IMR-90 (cell line): Measurements from ENCODE around the gene SETD2. TPM values are rescaled to one million over a fixed set of nuclear protein-coding genes. Genes with fewer than 3 reads are reported as not detected.

ENCODE experiments used
- ATAC-seq: fragments of 200-7000 bp; cut with Tn5 transposase; 2 replicates; pipeline ENCODE4 v1.9.1; 2020; ENCODE audit warnings: low read depth, mild to moderate bottlenecking, moderate library complexity
- BruUV-seq: library from RNA; stranded (reverse); fragments of 400-500 nt; replicated peaks from 2 replicates; lab custom pipeline; 2021; lab: Mats Ljungman, UMichigan
- CTCF ChIA-PET: fragments of 300-600 bp; formaldehyde crosslinking; extraction: SDS; loops from one replicate; lab custom pipeline; 2021; ENCODE audit warnings: antibody characterized with exemption; lab: Yijun Ruan, JAX
- POLR2A ChIA-PET: fragments of 300-600 bp; sonication (Branson Sonifier 250); formaldehyde crosslinking; loops from one replicate; lab custom pipeline; 2022; ENCODE audit warnings: antibody characterized with exemption; ENCODE audit not compliant: unreplicated experiment; lab: Charles Lee
- DNase-seq: peaks from one replicate; pipeline ENCODE4 v3.0.0; 2013
- H2AFZ ChIP-seq: replicated peaks from 2 replicates; pipeline ENCODE3; 2013; ENCODE audit warnings: low read length, mild to moderate bottlenecking; ENCODE audit not compliant: poor library complexity
- H2AK5ac ChIP-seq: 2 replicates; pipeline ENCODE4 v1.6.1; 2013; ENCODE audit warnings: low read depth, low read length, inconsistent platforms
- H2AK9ac ChIP-seq: replicated peaks from 2 replicates; pipeline ENCODE3; 2013; ENCODE audit warnings: mild to moderate bottlenecking, low read depth, low read length, moderate library complexity; ENCODE audit not compliant: poor library complexity
- H2BK120ac ChIP-seq: 2 replicates; pipeline ENCODE4 v1.6.1; 2013; ENCODE audit warnings: low read depth, low read length, inconsistent platforms
- H2BK15ac ChIP-seq: 3 replicates; pipeline ENCODE4 v1.6.1; 2013; ENCODE audit warnings: low read depth, low read length, inconsistent platforms
- H2BK20ac ChIP-seq: 2 replicates; pipeline ENCODE4 v1.6.1; 2013; ENCODE audit warnings: low read depth, mild to moderate bottlenecking, inconsistent platforms, low read length, moderate library complexity
- H2BK5ac ChIP-seq: 2 replicates; pipeline ENCODE4 v1.6.1; 2013; ENCODE audit warnings: mild to moderate bottlenecking, low read depth, low read length, inconsistent platforms; ENCODE audit not compliant: poor library complexity, severe bottlenecking
- H3K14ac ChIP-seq: replicated peaks from 2 replicates; pipeline ENCODE4 v1.6.1; 2013; ENCODE audit warnings: low read depth, low read length, inconsistent platforms
- H3K18ac ChIP-seq: 2 replicates; pipeline ENCODE4 v1.6.1; 2013; ENCODE audit warnings: low read depth, low read length, control low read depth
- H3K23ac ChIP-seq: 2 replicates; pipeline ENCODE4 v1.6.1; 2013; ENCODE audit warnings: low read depth, low read length, inconsistent platforms
- H3K27ac ChIP-seq: 2 replicates; pipeline ENCODE4 v1.5.1; 2013; ENCODE audit warnings: mild to moderate bottlenecking, control low read depth, low read length; ENCODE audit not compliant: insufficient read depth
- H3K27me3 ChIP-seq: 2 replicates; pipeline ENCODE4 v1.6.1; 2013; ENCODE audit warnings: low read length; ENCODE audit not compliant: control insufficient read depth, insufficient read depth
- H3K36me3 ChIP-seq: 2 replicates; pipeline ENCODE4 v1.6.1; 2013; ENCODE audit warnings: low read length, mixed read lengths; ENCODE audit not compliant: control insufficient read depth, insufficient read depth
- H3K4ac ChIP-seq: 2 replicates; pipeline ENCODE4 v1.6.1; 2013; ENCODE audit warnings: low read depth, low read length, inconsistent platforms
- H3K4me1 ChIP-seq: 2 replicates; pipeline ENCODE4 v1.6.1; 2013; ENCODE audit warnings: low read length, mixed read lengths; ENCODE audit not compliant: control insufficient read depth, insufficient read depth
- H3K4me2 ChIP-seq: 2 replicates; pipeline ENCODE4 v1.6.1; 2013; ENCODE audit warnings: low read depth, mild to moderate bottlenecking, control low read depth, low read length, moderate library complexity
- H3K4me3 ChIP-seq: 2 replicates; pipeline ENCODE4 v1.5.1; 2013; ENCODE audit warnings: low read depth, mild to moderate bottlenecking, control low read depth, low read length, moderate library complexity; ENCODE audit not compliant: insufficient read depth
- H3K56ac ChIP-seq: 2 replicates; pipeline ENCODE4 v1.6.1; 2013; ENCODE audit warnings: low read length, inconsistent platforms; ENCODE audit not compliant: insufficient read depth; ENCODE audit errors: extremely low read depth
- H3K79me1 ChIP-seq, 2 experiments: 2 replicates each; pipeline ENCODE4 v1.6.1; 2013; ENCODE audit warnings: low read length in 2 of 2, inconsistent platforms in 1 of 2, low read depth in 1 of 2
- H3K9ac ChIP-seq: 2 replicates; pipeline ENCODE4 v1.6.1; 2013; ENCODE audit warnings: low read depth, low read length, control low read depth
- H3K9me1 ChIP-seq: 2 replicates; pipeline ENCODE4 v1.6.1; 2013; ENCODE audit warnings: low read length, inconsistent platforms; ENCODE audit not compliant: insufficient read depth
- H3K9me3 ChIP-seq: 2 replicates; pipeline ENCODE4 v1.6.1; 2013; ENCODE audit warnings: low read length; ENCODE audit not compliant: control insufficient read depth, insufficient read depth
- H4K20me1 ChIP-seq: 2 replicates; pipeline ENCODE4 v1.6.1; 2013; ENCODE audit warnings: low read length, inconsistent platforms; ENCODE audit not compliant: insufficient read depth
- H4K5ac ChIP-seq: 2 replicates; pipeline ENCODE4 v1.6.1; 2013; ENCODE audit warnings: mild to moderate bottlenecking, low read depth, low read length, control low read depth
- H4K8ac ChIP-seq, 2 experiments: 2 replicates each; pipeline ENCODE4 v1.6.1; 2013; ENCODE audit warnings: low read depth in 2 of 2, low read length in 2 of 2, control low read depth in 1 of 2, inconsistent platforms in 1 of 2
- H4K91ac ChIP-seq: 2 replicates; pipeline ENCODE4 v1.6.1; 2013; ENCODE audit warnings: low read depth, low read length, inconsistent platforms; ENCODE audit not compliant: insufficient read depth
- CEBPB ChIP-seq: IDR thresholded peaks from 2 replicates; pipeline ENCODE4 v1.6.1; 2012; ENCODE audit warnings: low read depth, low read length, improper control_type of control experiment
- CHD1 ChIP-seq: IDR thresholded peaks from 2 replicates; pipeline ENCODE4 v1.6.1; 2012; ENCODE audit warnings: low read depth, low read length, improper control_type of control experiment
- FOS ChIP-seq: fragments of 150-350 bp; IDR thresholded peaks from 2 replicates; pipeline ENCODE4 v1.6.1; 2016; ENCODE audit warnings: low read depth, low read length
- MAZ ChIP-seq: IDR thresholded peaks from 2 replicates; pipeline ENCODE4 v1.6.1; 2012; ENCODE audit warnings: low read depth, mild to moderate bottlenecking, low read length, improper control_type of control experiment, moderate library complexity, borderline replicate concordance
- MXI1 ChIP-seq: IDR thresholded peaks from 2 replicates; pipeline ENCODE4 v1.6.1; 2012; ENCODE audit warnings: low read depth, mild to moderate bottlenecking, low read length, moderate library complexity, borderline replicate concordance
- POLR2A ChIP-seq: IDR thresholded peaks from 2 replicates; pipeline ENCODE4 v1.6.1; 2012; ENCODE audit warnings: mild to moderate bottlenecking, low read depth, low read length
- RAD21 ChIP-seq: IDR thresholded peaks from 2 replicates; pipeline ENCODE4 v1.6.1; 2012; ENCODE audit warnings: low read length, improper control_type of control experiment
- RCOR1 ChIP-seq: IDR thresholded peaks from 2 replicates; pipeline ENCODE4 v1.6.1; 2012; ENCODE audit warnings: mild to moderate bottlenecking, low read length, improper control_type of control experiment; ENCODE audit not compliant: insufficient replicate concordance
- RFX5 ChIP-seq: IDR thresholded peaks from 2 replicates; pipeline ENCODE4 v1.8.0; 2012; ENCODE audit warnings: low read depth, mild to moderate bottlenecking, low read length, moderate library complexity
- SMC3 ChIP-seq: fragments of 150-350 bp; IDR thresholded peaks from 2 replicates; pipeline ENCODE4 v1.6.1; 2016; ENCODE audit warnings: low read depth, mild to moderate bottlenecking, antibody characterized with exemption, low read length, moderate library complexity
- WGBS, 2 experiments: methylation state at CpG; one replicate each; pipeline versions ENCODE4 v1.1.5 to v1.1.7; 2013; ENCODE audit warnings: missing lambda C conversion rate in 2 of 2; ENCODE audit not compliant: insufficient read length in 1 of 2; ENCODE audit errors: extremely low coverage in 2 of 2; 5-methylcytosine and 5-hydroxymethylcytosine counted together
- dilution Hi-C: fragments of 300-500 bp; cut with HindIII; formaldehyde crosslinking; loops from one replicate; pipeline ENCODE4 v1.14.3; 2018; ENCODE audit warnings: low sequenced_read_pairs; ENCODE audit not compliant: unreplicated experiment
- in situ Hi-C: fragments of 300-500 bp; cut with MboI; formaldehyde crosslinking; loops from 3 replicates; pipeline ENCODE4 v1.14.3; 2019; ENCODE audit warnings: low sequenced_read_pairs, inconsistent platforms, mixed read lengths
- intact Hi-C: fragments of 100-400 bp; cut with micrococcal nuclease; formaldehyde crosslinking; loops from 2 replicates; pipeline ENCODE4 v1.10.0; 2022
- polyA plus RNA-seq, 3 experiments: library from polyadenylated mRNA; depleted of rRNA; stranded (reverse); fragments of >200 nt; gene quantifications; 2 replicates each; pipeline ENCODE4 v1.2.3, GENCODE V29; 2012; ENCODE audit warnings: low replicate concordance in 1 of 3
- total RNA-seq: library from RNA; depleted of rRNA; stranded (reverse); fragments of >200 nt; gene quantifications from 2 replicates; pipeline ENCODE4 v1.2.3, GENCODE V29; 2012
- TF ChIP-seq, protein P1 (sequence below): fragments of 150-350 bp; IDR thresholded peaks from 2 replicates; pipeline ENCODE4 v1.6.1; 2016; ENCODE audit warnings: low read depth, mild to moderate bottlenecking, low read length, moderate library complexity, borderline replicate concordance
- TF ChIP-seq, protein P2 (sequence below): fragments of 150-350 bp; IDR thresholded peaks from 2 replicates; pipeline ENCODE4 v1.6.1; 2017; ENCODE audit warnings: mild to moderate bottlenecking, antibody characterized with exemption, low read length, low read depth

Gene SETD2
- total and polyA plus RNA-seq, 2 of the 4 experiments (the other 2 are of a cell fraction) = 18.3 to 20.1 TPM

DNA sequence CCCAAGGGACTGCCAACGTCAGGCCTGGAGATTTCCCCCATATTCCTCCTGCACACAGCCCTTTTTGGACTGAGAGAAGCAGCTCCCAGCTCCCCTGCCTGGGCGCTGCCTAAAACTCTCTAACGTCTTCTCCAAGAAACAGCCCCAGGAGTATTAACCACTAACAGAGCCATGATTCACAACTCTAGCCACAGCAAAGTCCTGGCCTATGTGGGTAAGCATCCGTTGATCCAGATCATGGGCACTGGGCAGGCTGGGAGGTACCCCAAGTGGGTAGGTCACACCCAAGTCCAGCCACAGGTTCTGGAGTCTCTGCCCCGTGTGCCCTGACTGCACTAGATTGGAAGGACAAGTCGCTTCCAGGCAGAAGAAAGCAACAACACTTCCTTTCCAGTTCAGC is 152.5 kb downstream of the SETD2 start:
- Histone ChIP-seq H2BK20ac (no peak overlapping the region), H2AK9ac (no peak overlapping the region), H3K27ac (no peak overlapping the region), H4K5ac (no peak overlapping the region), H2BK15ac (no peak overlapping the region), H4K91ac (no peak overlapping the region), H3K4ac (no peak overlapping the region), H3K4me3 (no peak overlapping the region), H2BK5ac (no peak overlapping the region), H3K4me1 (peaks cover 11% of the 10 kb centered on the region), H4K8ac (no peak overlapping the region), H3K79me1 (peaks cover 11 to 31% of the 10 kb centered on the region in 2 experiments), H4K20me1 (no peaks in the 10 kb centered on the region), H3K9ac (no peak overlapping the region), H3K9me1 (peaks cover 22% of the 10 kb centered on the region), H3K23ac (no peak overlapping the region), H2AFZ (no peak overlapping the region), H3K4me2 (no peak overlapping the region), H3K27me3 (no peaks in the 10 kb centered on the region), H2BK120ac (no peak overlapping the region), H3K56ac (no peak overlapping the region), H3K36me3 (peaks cover 10% of the 10 kb centered on the region), H3K14ac (no peak overlapping the region), H3K9me3 (no peaks in the 10 kb centered on the region), H3K18ac (no peak overlapping the region), H2AK5ac (no peak overlapping the region)
- no peak for ATAC-seq
- dilution Hi-C loops = no loop called here
- in situ Hi-C loops = no loop called here
- ChIA-PET POLR2A (no interaction called here), CTCF (no interaction called here)
- intact Hi-C loops = no loop called here
- no TSS peak for BruUV-seq
- no peak for DNase-seq
- 100% methylated on average over 2 of the region's 6 CpGs; no CpG with 5 or more reads in 1 of the 2 experiments for WGBS, 2 experiments
- TF ChIP-seq RCOR1 (no peak), CEBPB (no peak), RAD21 (no peak), MAZ (no peak), POLR2A (no peak), CHD1 (no peak), MXI1 (no peak), FOS (no peak), SMC3 (no peak), RFX5 (no peak)
- TF ChIP-seq, protein P1, sequence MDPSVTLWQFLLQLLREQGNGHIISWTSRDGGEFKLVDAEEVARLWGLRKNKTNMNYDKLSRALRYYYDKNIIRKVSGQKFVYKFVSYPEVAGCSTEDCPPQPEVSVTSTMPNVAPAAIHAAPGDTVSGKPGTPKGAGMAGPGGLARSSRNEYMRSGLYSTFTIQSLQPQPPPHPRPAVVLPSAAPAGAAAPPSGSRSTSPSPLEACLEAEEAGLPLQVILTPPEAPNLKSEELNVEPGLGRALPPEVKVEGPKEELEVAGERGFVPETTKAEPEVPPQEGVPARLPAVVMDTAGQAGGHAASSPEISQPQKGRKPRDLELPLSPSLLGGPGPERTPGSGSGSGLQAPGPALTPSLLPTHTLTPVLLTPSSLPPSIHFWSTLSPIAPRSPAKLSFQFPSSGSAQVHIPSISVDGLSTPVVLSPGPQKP = no peak
- TF ChIP-seq, protein P2, sequence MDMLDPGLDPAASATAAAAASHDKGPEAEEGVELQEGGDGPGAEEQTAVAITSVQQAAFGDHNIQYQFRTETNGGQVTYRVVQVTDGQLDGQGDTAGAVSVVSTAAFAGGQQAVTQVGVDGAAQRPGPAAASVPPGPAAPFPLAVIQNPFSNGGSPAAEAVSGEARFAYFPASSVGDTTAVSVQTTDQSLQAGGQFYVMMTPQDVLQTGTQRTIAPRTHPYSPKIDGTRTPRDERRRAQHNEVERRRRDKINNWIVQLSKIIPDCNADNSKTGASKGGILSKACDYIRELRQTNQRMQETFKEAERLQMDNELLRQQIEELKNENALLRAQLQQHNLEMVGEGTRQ = no peak
